Caco-2 (cell line): ENCODE data around the gene AKAP5. TPM values are rescaled to one million over a fixed set of nuclear protein-coding genes. Genes with fewer than 3 reads are reported as not detected.

Source experiments
- BruUV-seq: library from RNA; stranded (reverse); fragments of 400-500 nt; replicated peaks from 2 replicates; lab custom pipeline; 2021; lab: Mats Ljungman, UMichigan
- CTCF ChIA-PET: fragments of 300-600 bp; sonication (Branson Sonifier 250); formaldehyde crosslinking; loops from one replicate; lab custom pipeline; 2022; ENCODE audit warnings: antibody characterized with exemption; lab: Charles Lee
- POLR2A ChIA-PET: fragments of 300-600 bp; sonication (Branson Sonifier 250); formaldehyde crosslinking; loops from one replicate; lab custom pipeline; 2022; ENCODE audit warnings: antibody characterized with exemption; lab: Charles Lee
- DNase-seq, 2 experiments: peaks; one replicate each; pipeline versions ENCODE4 v3.0.0 to v3.0.0-alpha.2; 2020 to 2022
- H3K27me3 ChIP-seq: replicated peaks from 2 replicates; pipeline ENCODE4 v1.6.0; 2011; ENCODE audit warnings: low read length; ENCODE audit not compliant: control insufficient read depth, insufficient read depth
- H3K36me3 ChIP-seq: 2 replicates; pipeline ENCODE4 v1.5.1; 2011; ENCODE audit warnings: low read length; ENCODE audit not compliant: control insufficient read depth, insufficient read depth
- H3K4me1 ChIP-seq: fragments of 250-450 bp; sonication (Bioruptor Pico); 2 replicates; pipeline ENCODE4 v1.5.1; 2020; ENCODE audit warnings: mild to moderate bottlenecking
- H3K4me3 ChIP-seq: 2 replicates; pipeline ENCODE4 v1.5.1; 2011; ENCODE audit warnings: low read depth, mild to moderate bottlenecking, control low read depth, low read length
- H3K9me3 ChIP-seq: fragments of 250-450 bp; sonication (Bioruptor Pico); 2 replicates; pipeline ENCODE4 v1.5.1; 2020; ENCODE audit warnings: mild to moderate bottlenecking, moderate library complexity
- H3K27ac Mint-ChIP-seq: one replicate; pipeline ENCODE4 v1.8.0; 2022; ENCODE audit warnings: mixed read lengths; ENCODE audit not compliant: unreplicated experiment
- H3K27me3 Mint-ChIP-seq: one replicate; pipeline ENCODE4 v1.8.0; 2022; ENCODE audit warnings: mixed read lengths; ENCODE audit not compliant: insufficient read depth, unreplicated experiment
- H3K36me3 Mint-ChIP-seq: one replicate; pipeline ENCODE4 v1.8.0; 2022; ENCODE audit warnings: mild to moderate bottlenecking, mixed read lengths; ENCODE audit not compliant: insufficient read depth, unreplicated experiment
- H3K4me1 Mint-ChIP-seq: one replicate; pipeline ENCODE4 v1.8.0; 2022; ENCODE audit warnings: low read depth, mixed read lengths; ENCODE audit not compliant: unreplicated experiment
- H3K4me3 Mint-ChIP-seq: one replicate; pipeline ENCODE4 v1.8.0; 2022; ENCODE audit warnings: mild to moderate bottlenecking, moderate library complexity, mixed read lengths; ENCODE audit not compliant: unreplicated experiment
- H3K9me3 Mint-ChIP-seq: one replicate; pipeline ENCODE4 v1.8.0; 2022; ENCODE audit warnings: mixed read lengths; ENCODE audit not compliant: unreplicated experiment
- CTCF ChIP-seq, 2 experiments: fragments of 200-600 bp in 1 of 2; IDR thresholded peaks; 1 replicate in 1 of 2; 2 replicates in 1 of 2; pipeline versions ENCODE4 v1.5.1 to v1.8.0; 2011 to 2022; ENCODE audit warnings: antibody characterized with exemption in 1 of 2, control low read depth in 1 of 2, inconsistent platforms in 1 of 2, low read depth in 1 of 2, low read length in 1 of 2, mild to moderate bottlenecking in 1 of 2, moderate library complexity in 1 of 2; ENCODE audit not compliant: insufficient read depth in 1 of 2, severe bottlenecking in 1 of 2, unreplicated experiment in 1 of 2
- intact Hi-C: fragments of 100-400 bp; cut with micrococcal nuclease; formaldehyde crosslinking; loops from one replicate; pipeline ENCODE4 v1.10.0; 2022; ENCODE audit not compliant: unreplicated experiment
- total RNA-seq: library from RNA; stranded (reverse); gene quantifications from 2 replicates; pipeline ENCODE4 v1.2.3, GENCODE V29; 2022

Gene AKAP5
- total RNA-seq, 1 experiment from 2014 or later = 15.0 TPM

DNA sequence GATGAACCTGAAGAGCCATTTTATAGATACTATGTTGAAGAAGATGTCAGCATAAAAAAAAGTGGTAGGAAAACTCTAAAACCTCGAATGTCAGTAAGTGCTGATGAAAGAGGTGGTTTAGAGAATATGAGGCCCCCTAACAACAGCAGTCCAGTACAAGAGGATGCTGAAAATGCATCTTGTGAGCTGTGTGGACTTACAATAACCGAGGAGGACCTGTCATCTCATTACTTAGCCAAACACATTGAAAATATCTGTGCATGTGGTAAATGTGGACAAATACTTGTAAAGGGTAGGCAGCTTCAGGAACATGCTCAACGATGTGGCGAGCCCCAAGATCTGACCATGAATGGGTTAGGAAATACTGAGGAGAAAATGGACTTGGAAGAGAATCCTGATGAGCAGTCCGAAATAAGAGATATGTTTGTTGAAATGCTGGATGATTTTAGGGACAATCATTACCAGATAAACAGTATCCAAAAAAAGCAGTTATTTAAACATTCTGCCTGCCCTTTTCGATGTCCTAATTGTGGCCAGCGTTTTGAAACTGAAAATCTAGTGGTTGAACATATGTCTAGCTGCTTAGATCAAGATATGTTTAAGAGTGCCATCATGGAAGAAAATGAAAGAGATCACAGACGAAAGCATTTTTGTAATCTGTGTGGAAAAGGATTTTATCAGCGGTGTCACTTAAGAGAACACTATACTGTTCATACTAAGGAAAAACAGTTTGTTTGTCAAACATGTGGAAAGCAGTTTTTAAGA is 57.5 kb downstream of the AKAP5 start:
- no peaks in the 10 kb centered on the region for H3K36me3 ChIP-seq
- Mint-ChIP-seq H3K9me3 (no peaks in the 10 kb centered on the region), H3K4me1 (no peaks in the 10 kb centered on the region), H3K27ac (no peak overlapping the region), H3K4me3 (no peak overlapping the region), H3K36me3 (peaks cover 10% of the 10 kb centered on the region), H3K27me3 (no peaks in the 10 kb centered on the region)
- intact Hi-C loops = no loop called here
- H3K4me3 ChIP-seq = no peak overlapping the region
- no peaks in the 10 kb centered on the region for H3K9me3 ChIP-seq
- ChIA-PET POLR2A (no interaction called here), CTCF (no interaction called here)
- TF ChIP-seq CTCF (IDR thresholded peaks at IDR 0.05; ENCODE audit: insufficient read depth in 1 of 2, low read depth in 1 of 2, low read length in 1 of 2, severe bottlenecking in 1 of 2, unreplicated experiment in 1 of 2) = no peak
- no peaks in the 10 kb centered on the region for H3K27me3 ChIP-seq
- no peak for DNase-seq
- H3K4me1 ChIP-seq = no peaks in the 10 kb centered on the region
- no TSS peak for BruUV-seq

Other genes with a start within 250 kb of the AKAP5 start
- 0.19 and 0.23 TPM in 2 replicates for gene ESR2, start 171.1 kb upstream of the AKAP5 start, total RNA-seq
- 180 and 203 TPM in 2 replicates for gene MTHFD1, start 77.1 kb upstream of the AKAP5 start, total RNA-seq
- 8.8 and 10.0 TPM in 2 replicates for gene ZBTB25, start 38.3 kb downstream of the AKAP5 start, total RNA-seq
- 34.3 TPM in 2 replicates for gene ZBTB1, start 39.3 kb downstream of the AKAP5 start, total RNA-seq
- gene HSPA2, start 75.2 kb downstream of the AKAP5 start, total RNA-seq = 8.3 and 8.7 TPM in 2 replicates
- gene PPP1R36, start 84.5 kb downstream of the AKAP5 start, total RNA-seq = 2.3 and 2.9 TPM in 2 replicates
- gene PLEKHG3, start 238.9 kb downstream of the AKAP5 start, total RNA-seq = 85.9 and 90.8 TPM in 2 replicates